ENCODE measurements around the gene CHRNA1. TPM values are rescaled to one million over a fixed set of nuclear protein-coding genes. Genes with fewer than 3 reads are reported as not detected.

CHRNA1 gene
- total RNA-seq, 4 donors from 2014 or later: 84.6 to 306 (median 185) TPM

GRCh38 chr2:174781298-174781697 lies 17.0 kb upstream of the CHRNA1 start:
- no peak for TF ChIP-seq CTCF (IDR thresholded peaks at IDR 0.05 in 4 of 5, conservative IDR thresholded peaks at IDR 0.05 in 1 of 5)
- no peak for TF ChIP-seq POLR2A (IDR thresholded peaks at IDR 0.05)
- H3K4me1 ChIP-seq: no peaks in the 10 kb centered on the region

GRCh38 chr2:174780856-174781255 lies 16.6 kb upstream of the CHRNA1 start:
- intact Hi-C loops (cut with DNase I; ENCODE audit: low total_unique reads): no loop called here
- ATAC-seq: no peak
- no peaks in the 10 kb centered on the region for H3K27me3 ChIP-seq
- no peaks in the 10 kb centered on the region for H3K9me3 ChIP-seq
- H3K4me1 ChIP-seq: no peaks in the 10 kb centered on the region
- no peak overlapping the region for H3K4me3 ChIP-seq
- H3K27ac ChIP-seq: no peak overlapping the region
- no peak for DNase-seq
- H3K36me3 ChIP-seq: no peaks in the 10 kb centered on the region
- no peak for TF ChIP-seq POLR2A (IDR thresholded peaks at IDR 0.05)
- no peak for TF ChIP-seq CTCF (IDR thresholded peaks at IDR 0.05 in 4 of 5, conservative IDR thresholded peaks at IDR 0.05 in 1 of 5)
- in situ Hi-C loops (cut with MboI; ENCODE audit: low sequenced_read_pairs in 4 of 4): no loop called here

More at GRCh38 chr2:174781298-174781697, 17.0 kb upstream of the CHRNA1 start:
- Histone ChIP-seq H3K36me3 (no peaks in the 10 kb centered on the region), H3K27ac (no peak overlapping the region), H3K4me3 (no peak overlapping the region), H3K27me3 (no peaks in the 10 kb centered on the region), H3K9me3 (no peaks in the 10 kb centered on the region)
- DNase-seq (no peak), ATAC-seq (no peak)
- intact Hi-C loops (cut with DNase I; ENCODE audit: low total_unique reads): no loop called here
- in situ Hi-C loops (cut with MboI; ENCODE audit: low sequenced_read_pairs in 4 of 4): no loop called here

- Histone ChIP-seq H3K27ac (no peak overlapping the region), H3K36me3 (no peaks in the 10 kb centered on the region), H3K4me3 (no peak overlapping the region), H3K27me3 (no peaks in the 10 kb centered on the region), H3K9me3 (no peaks in the 10 kb centered on the region), H3K4me1 (no peaks in the 10 kb centered on the region)
- DNase-seq (no peak), ATAC-seq (no peak)
- in situ Hi-C loops (cut with MboI; ENCODE audit: low sequenced_read_pairs in 4 of 4) (no loop called here), intact Hi-C loops (cut with DNase I; ENCODE audit: low total_unique reads) (no loop called here)
- TF ChIP-seq POLR2A (IDR thresholded peaks at IDR 0.05): no peak
- no peak for TF ChIP-seq CTCF (IDR thresholded peaks at IDR 0.05 in 4 of 5, conservative IDR thresholded peaks at IDR 0.05 in 1 of 5)
Measured at GRCh38 chr2:174780191-174780840, 16.0 kb upstream of the CHRNA1 start.

GRCh38 chr2:174779361-174779928 lies 15.2 kb upstream of the CHRNA1 start:
- ATAC-seq (no peak), DNase-seq (no peak)
- in situ Hi-C loops (cut with MboI; ENCODE audit: low sequenced_read_pairs in 4 of 4) (loop anchor here in 2 of 4 donors (10.0 kb wide), 1 partner anchor 205 kb away; no protein-coding TSS in a partner anchor), intact Hi-C loops (cut with DNase I; ENCODE audit: low total_unique reads) (no loop called here)
- H3K4me3 ChIP-seq: no peak overlapping the region
- no peaks in the 10 kb centered on the region for H3K9me3 ChIP-seq
- no peaks in the 10 kb centered on the region for H3K36me3 ChIP-seq
- no peaks in the 10 kb centered on the region for H3K4me1 ChIP-seq
- H3K27me3 ChIP-seq: no peaks in the 10 kb centered on the region
- no peak overlapping the region for H3K27ac ChIP-seq
- TF ChIP-seq POLR2A (IDR thresholded peaks at IDR 0.05) (no peak), CTCF (IDR thresholded peaks at IDR 0.05 in 4 of 5, conservative IDR thresholded peaks at IDR 0.05 in 1 of 5) (no peak)

Data from gastrocnemius medialis (tissue), 4 donors.